Measurements from ENCODE around the gene CYBB.

The CYBB gene

DNA sequence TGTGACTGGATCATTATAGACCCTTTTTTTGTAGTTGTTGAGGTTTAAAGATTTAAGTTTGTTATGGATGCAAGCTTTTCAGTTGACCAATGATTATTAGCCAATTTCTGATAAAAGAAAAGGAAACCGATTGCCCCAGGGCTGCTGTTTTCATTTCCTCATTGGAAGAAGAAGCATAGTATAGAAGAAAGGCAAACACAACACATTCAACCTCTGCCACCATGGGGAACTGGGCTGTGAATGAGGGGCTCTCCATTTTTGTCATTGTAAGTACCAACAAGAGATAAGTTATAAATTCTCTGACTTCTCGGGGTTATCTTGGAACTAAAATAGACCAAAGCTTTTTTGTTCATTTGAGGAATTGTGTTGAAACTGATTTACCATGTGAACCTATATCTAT lies at the start of gene CYBB:
CYBB (plus strand) TSS at position 203 of the 400 bp plus-strand sequence; CDS start at position 222, 19 bp downstream.
- no peak for DNase-seq (ENCODE audit: low read depth)
- no peak within 1 kb of the TSS for H3K4me3 ChIP-seq (replicated peaks; ENCODE audit: low read depth, low read length)
- no peak for TF ChIP-seq CTCF (IDR thresholded peaks at IDR 0.05; ENCODE audit: low read length, missing control alignments)

GRCh38 chrX:37745354-37745753 lies 34.5 kb upstream of the CYBB start:
- H3K4me3 ChIP-seq (replicated peaks; ENCODE audit: low read depth, low read length), result no peak overlapping the region
- TF ChIP-seq CTCF (IDR thresholded peaks at IDR 0.05; ENCODE audit: low read length, missing control alignments), result peak; percentile 70
- peak; percentile 75 for DNase-seq (ENCODE audit: low read depth)

- no peak for TF ChIP-seq CTCF (IDR thresholded peaks at IDR 0.05; ENCODE audit: low read length, missing control alignments)
- H3K4me3 ChIP-seq (replicated peaks; ENCODE audit: low read depth, low read length), result no peak overlapping the region
- DNase-seq (ENCODE audit: low read depth), result no peak
Observed at GRCh38 chrX:37745835-37746217, 34.0 kb upstream of the CYBB start.

- no peak for DNase-seq (ENCODE audit: low read depth)
- no peak overlapping the region for H3K4me3 ChIP-seq (replicated peaks; ENCODE audit: low read depth, low read length)
- no peak for TF ChIP-seq CTCF (IDR thresholded peaks at IDR 0.05; ENCODE audit: low read length, missing control alignments)
Observed at GRCh38 chrX:37746218-37746941, 33.5 kb upstream of the CYBB start.

- TF ChIP-seq CTCF (IDR thresholded peaks at IDR 0.05; ENCODE audit: low read length, missing control alignments), result no peak
- H3K4me3 ChIP-seq (replicated peaks; ENCODE audit: low read depth, low read length), result no peak overlapping the region
- DNase-seq (ENCODE audit: low read depth), result no peak
Observed at GRCh38 chrX:37746951-37747350, 32.9 kb upstream of the CYBB start.

- H3K4me3 ChIP-seq (replicated peaks; ENCODE audit: low read depth, low read length), result no peak overlapping the region
- DNase-seq (ENCODE audit: low read depth), result no peak
- no peak for TF ChIP-seq CTCF (IDR thresholded peaks at IDR 0.05; ENCODE audit: low read length, missing control alignments)
Observed at GRCh38 chrX:37752281-37752680, 27.6 kb upstream of the CYBB start.

DNA sequence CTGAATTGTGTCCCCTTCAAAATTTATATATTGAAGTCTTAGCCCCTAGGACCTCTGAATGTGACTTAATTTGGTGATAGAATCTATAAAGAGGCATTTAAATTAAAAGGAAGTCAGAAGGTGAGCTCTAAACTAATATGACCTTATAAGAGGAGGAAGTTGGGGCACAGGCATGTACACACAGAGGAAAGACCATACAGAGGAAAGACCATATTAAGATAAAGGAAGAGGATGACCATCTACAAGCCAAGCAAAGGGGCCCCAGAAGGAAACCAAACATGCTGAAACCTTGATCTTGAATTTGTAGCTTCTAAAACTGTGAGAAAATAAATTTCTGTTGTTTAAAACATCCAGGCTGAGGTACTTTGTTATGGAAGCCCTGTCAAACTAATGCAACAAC lies 26.9 kb upstream of the CYBB start:
- DNase-seq (ENCODE audit: low read depth), result no peak
- no peak overlapping the region for H3K4me3 ChIP-seq (replicated peaks; ENCODE audit: low read depth, low read length)
- TF ChIP-seq CTCF (IDR thresholded peaks at IDR 0.05; ENCODE audit: low read length, missing control alignments), result no peak
